HL-60 (cell line): Measurements from ENCODE around the gene SEC22C.

Experiments
- POLR2AphosphoS5 ChIP-seq: IDR thresholded peaks from 2 replicates; pipeline ENCODE4 v1.6.1; 2012; ENCODE audit warnings: low read depth
- TF ChIP-seq, protein P1 (sequence below): IDR thresholded peaks from one replicate; pipeline ENCODE4 v1.5.1; 2011; ENCODE audit warnings: low read length, control low read depth, inconsistent platforms; ENCODE audit not compliant: insufficient read depth

GRCh38 chr3:42511201-42511600, 70.6 kb downstream of the SEC22C start:
- no peak for TF ChIP-seq POLR2AphosphoS5
- TF ChIP-seq, protein P1, sequence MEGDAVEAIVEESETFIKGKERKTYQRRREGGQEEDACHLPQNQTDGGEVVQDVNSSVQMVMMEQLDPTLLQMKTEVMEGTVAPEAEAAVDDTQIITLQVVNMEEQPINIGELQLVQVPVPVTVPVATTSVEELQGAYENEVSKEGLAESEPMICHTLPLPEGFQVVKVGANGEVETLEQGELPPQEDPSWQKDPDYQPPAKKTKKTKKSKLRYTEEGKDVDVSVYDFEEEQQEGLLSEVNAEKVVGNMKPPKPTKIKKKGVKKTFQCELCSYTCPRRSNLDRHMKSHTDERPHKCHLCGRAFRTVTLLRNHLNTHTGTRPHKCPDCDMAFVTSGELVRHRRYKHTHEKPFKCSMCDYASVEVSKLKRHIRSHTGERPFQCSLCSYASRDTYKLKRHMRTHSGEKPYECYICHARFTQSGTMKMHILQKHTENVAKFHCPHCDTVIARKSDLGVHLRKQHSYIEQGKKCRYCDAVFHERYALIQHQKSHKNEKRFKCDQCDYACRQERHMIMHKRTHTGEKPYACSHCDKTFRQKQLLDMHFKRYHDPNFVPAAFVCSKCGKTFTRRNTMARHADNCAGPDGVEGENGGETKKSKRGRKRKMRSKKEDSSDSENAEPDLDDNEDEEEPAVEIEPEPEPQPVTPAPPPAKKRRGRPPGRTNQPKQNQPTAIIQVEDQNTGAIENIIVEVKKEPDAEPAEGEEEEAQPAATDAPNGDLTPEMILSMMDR, result no peak
